ENCODE measurements around the gene FLNB.

The FLNB gene

GRCh38 chr3:57978316-57978715, 29.9 kb upstream of the FLNB start:
- TF ChIP-seq TCF4 (CRISPR knock-in tag; IDR thresholded peaks at IDR 0.05; ENCODE audit: borderline replicate concordance), result no peak
- TF ChIP-seq ZC3H10 (CRISPR knock-in tag; IDR thresholded peaks at IDR 0.05), result no peak
- no peak for TF ChIP-seq ARNTL (CRISPR knock-in tag; IDR thresholded peaks at IDR 0.05; ENCODE audit: borderline replicate concordance, low read depth)
- TF ChIP-seq PATZ1 (CRISPR knock-in tag; IDR thresholded peaks at IDR 0.05; ENCODE audit: borderline replicate concordance), result no peak
- no peak for TF ChIP-seq ISL1 (CRISPR knock-in tag; IDR thresholded peaks at IDR 0.05)
- no peak for TF ChIP-seq TSHZ2 (CRISPR knock-in tag; IDR thresholded peaks at IDR 0.05)
- TF ChIP-seq SNAI2 (CRISPR knock-in tag; IDR thresholded peaks at IDR 0.05), result no peak
- no peak for TF ChIP-seq ZFP3 (CRISPR knock-in tag; IDR thresholded peaks at IDR 0.05)
- no peak for TF ChIP-seq RARB (CRISPR knock-in tag; IDR thresholded peaks at IDR 0.05)
- TF ChIP-seq CSRNP3 (CRISPR knock-in tag; IDR thresholded peaks at IDR 0.05), result no peak
- no peak for TF ChIP-seq PPARA (CRISPR knock-in tag; IDR thresholded peaks at IDR 0.05; ENCODE audit: borderline replicate concordance)
- TF ChIP-seq ZNF565 (CRISPR knock-in tag; conservative IDR thresholded peaks at IDR 0.05; ENCODE audit: low read depth), result no peak
- TF ChIP-seq POU6F1 (CRISPR knock-in tag; IDR thresholded peaks at IDR 0.05; ENCODE audit: borderline replicate concordance, low read depth), result no peak
- TF ChIP-seq BACH2 (CRISPR knock-in tag; IDR thresholded peaks at IDR 0.05; ENCODE audit: borderline replicate concordance), result no peak
- ATAC-seq, result no peak

GRCh38 chr3:57980416-57980815, 27.8 kb upstream of the FLNB start:
- TF ChIP-seq ZNF565 (CRISPR knock-in tag; conservative IDR thresholded peaks at IDR 0.05; ENCODE audit: low read depth) (no peak), PATZ1 (CRISPR knock-in tag; IDR thresholded peaks at IDR 0.05; ENCODE audit: borderline replicate concordance) (no peak), CREB5 (CRISPR knock-in tag; IDR thresholded peaks at IDR 0.05; ENCODE audit: low read depth) (no peak), BACH2 (CRISPR knock-in tag; IDR thresholded peaks at IDR 0.05; ENCODE audit: borderline replicate concordance) (no peak), TSHZ2 (CRISPR knock-in tag; IDR thresholded peaks at IDR 0.05) (no peak), ESRRG (CRISPR knock-in tag; IDR thresholded peaks at IDR 0.05) (no peak), ISL1 (CRISPR knock-in tag; IDR thresholded peaks at IDR 0.05) (no peak), ZFP3 (CRISPR knock-in tag; IDR thresholded peaks at IDR 0.05) (no peak), POU6F1 (CRISPR knock-in tag; IDR thresholded peaks at IDR 0.05; ENCODE audit: borderline replicate concordance, low read depth) (no peak), ZFP30 (CRISPR knock-in tag; IDR thresholded peaks at IDR 0.05) (no peak), ZC3H10 (CRISPR knock-in tag; IDR thresholded peaks at IDR 0.05) (no peak), CSRNP3 (CRISPR knock-in tag; IDR thresholded peaks at IDR 0.05) (no peak), RARB (CRISPR knock-in tag; IDR thresholded peaks at IDR 0.05) (no peak), ZNF8 (CRISPR knock-in tag; IDR thresholded peaks at IDR 0.05) (no peak), ZNF70 (CRISPR knock-in tag; IDR thresholded peaks at IDR 0.05) (no peak)
- ATAC-seq, result no peak

All from SK-N-SH treated with all-trans-retinoic acid at 6 μM for 48 hours (cell line).